B cell (primary cell): Measurements from ENCODE around the gene TPTE2. TPM values are rescaled to one million over a fixed set of nuclear protein-coding genes. Genes with fewer than 3 reads are reported as not detected.

Source experiments
- ATAC-seq: fragments of 200-7000 bp; cut with Tn5 transposase; one replicate; pipeline ENCODE4 v1.10.0; 2021; ENCODE audit warnings: low read depth, mild to moderate bottlenecking, moderate number of reproducible peaks, moderate library complexity
- CTCF ChIA-PET: fragments of 350-600 bp; sonication (Branson Sonifier 250); formaldehyde crosslinking; loops from one replicate; lab custom pipeline; 2021; ENCODE audit warnings: antibody characterized with exemption, inconsistent platforms; lab: Charles Lee
- POLR2A ChIA-PET: fragments of 350-600 bp; sonication (Branson Sonifier 250); formaldehyde crosslinking; loops from one replicate; lab custom pipeline; 2021; ENCODE audit warnings: antibody characterized with exemption; lab: Charles Lee
- DNase-seq: peaks from one replicate; pipeline ENCODE4 v3.0.0; 2013
- H2AFZ ChIP-seq: 2 replicates; pipeline ENCODE4 v1.6.1; 2012; ENCODE audit warnings: mild to moderate bottlenecking, low read depth, low read length; ENCODE audit not compliant: insufficient read depth, poor library complexity, severe bottlenecking
- H3K27ac ChIP-seq, 2 donors: 1 replicate in 1 of 2; 2 replicates in 1 of 2; pipeline ENCODE4 v1.5.1; 2012 to 2013; ENCODE audit warnings: low read length in 2 of 2, mild to moderate bottlenecking in 2 of 2, moderate library complexity in 1 of 2
- H3K27me3 ChIP-seq, 4 experiments: fragments of 200-600 bp in 1 of 4; sonication (generic) in 1 of 4; replicated peaks in 1 of 4; 1 replicate in 2 of 4; 2 replicates in 2 of 4; pipeline versions ENCODE4 v1.6.1 to v1.7.0; 2013 to 2016; ENCODE audit warnings: low read length in 3 of 4, mild to moderate bottlenecking in 2 of 4, mixed read lengths in 1 of 4, moderate library complexity in 1 of 4; ENCODE audit not compliant: insufficient read depth in 4 of 4, control insufficient read depth in 3 of 4; ENCODE audit errors: control extremely low read depth in 1 of 4
- H3K36me3 ChIP-seq, 2 experiments: replicated peaks in 1 of 2; 1 replicate in 1 of 2; 2 replicates in 1 of 2; pipeline versions ENCODE4 v1.6.1 to v1.7.1; 2013; ENCODE audit warnings: low read length in 1 of 2; ENCODE audit not compliant: insufficient read depth in 2 of 2, control insufficient read depth in 1 of 2; ENCODE audit errors: control extremely low read depth in 1 of 2, extremely low read depth in 1 of 2
- H3K4me1 ChIP-seq, 2 donors: fragments of 200-600 bp in 1 of 2; sonication (generic) in 1 of 2; 1 replicate in 1 of 2; 2 replicates in 1 of 2; pipeline versions ENCODE4 v1.5.1 to v1.6.1; 2013 to 2017; ENCODE audit warnings: low read length in 2 of 2; ENCODE audit not compliant: control insufficient read depth in 2 of 2, insufficient read depth in 2 of 2
- H3K4me2 ChIP-seq: replicated peaks from 2 replicates; pipeline ENCODE3; 2012; ENCODE audit warnings: mild to moderate bottlenecking, low read depth, low read length; ENCODE audit not compliant: poor library complexity, severe bottlenecking
- H3K4me3 ChIP-seq, 5 experiments: fragments of 200-600 bp in 1 of 5; sonication (generic) in 1 of 5; 1 replicate in 3 of 5; 2 replicates in 2 of 5; pipeline versions ENCODE4 v1.5.1 to v1.7.0; 2011 to 2016; ENCODE audit warnings: low read length in 4 of 5, mild to moderate bottlenecking in 4 of 5, low read depth in 2 of 5, control low read depth in 1 of 5, moderate library complexity in 1 of 5; ENCODE audit not compliant: insufficient read depth in 1 of 5; ENCODE audit errors: control extremely low read depth in 1 of 5, extremely low read depth in 1 of 5
- H3K79me2 ChIP-seq: fragments of 200-600 bp; sonication (generic); one replicate; pipeline ENCODE4 v1.6.0; 2016; ENCODE audit warnings: low read length; ENCODE audit not compliant: control insufficient read depth, insufficient read depth
- H3K9ac ChIP-seq: fragments of 200-600 bp; sonication (generic); 2 replicates; pipeline ENCODE4 v1.6.1; 2017; ENCODE audit warnings: mild to moderate bottlenecking, low read length, moderate library complexity
- H3K9me3 ChIP-seq, 3 donors: one replicate each; pipeline versions ENCODE4 v1.6.1 to v1.7.1; 2013; ENCODE audit warnings: low read length in 2 of 3; ENCODE audit not compliant: control insufficient read depth in 2 of 3, insufficient read depth in 1 of 3; ENCODE audit errors: control extremely low read depth in 1 of 3
- H4K20me1 ChIP-seq: 2 replicates; pipeline ENCODE4 v1.6.0; 2012; ENCODE audit warnings: mild to moderate bottlenecking, low read length; ENCODE audit not compliant: insufficient read depth, control insufficient read depth, poor library complexity, severe bottlenecking
- H3K27ac Mint-ChIP-seq: one replicate; pipeline ENCODE4 v1.8.0; 2021; ENCODE audit warnings: mixed read lengths
- H3K27me3 Mint-ChIP-seq: one replicate; pipeline ENCODE4 v1.8.0; 2021; ENCODE audit warnings: mixed read lengths
- H3K4me1 Mint-ChIP-seq: one replicate; pipeline ENCODE4 v1.8.0; 2021; ENCODE audit warnings: mixed read lengths
- H3K4me3 Mint-ChIP-seq: one replicate; pipeline ENCODE4 v1.8.0; 2021; ENCODE audit warnings: mixed read lengths
- H3K9me3 Mint-ChIP-seq: one replicate; pipeline ENCODE4 v1.8.0; 2022; ENCODE audit warnings: mixed read lengths; ENCODE audit not compliant: insufficient read depth
- CTCF ChIP-seq: fragments of 200-600 bp; IDR thresholded peaks from one replicate; pipeline ENCODE4 v1.8.0; 2022; ENCODE audit warnings: antibody characterized with exemption, mild to moderate bottlenecking
- EZH2 ChIP-seq: IDR thresholded peaks from 2 replicates; pipeline ENCODE4 v1.6.1; 2012; ENCODE audit warnings: borderline replicate concordance, low read depth, mild to moderate bottlenecking, moderate library complexity, low read length; ENCODE audit not compliant: insufficient read depth, poor library complexity, severe bottlenecking
- WGBS: methylation state at CpG from one replicate; pipeline ENCODE4 v1.1.5; 2013; ENCODE audit warnings: missing lambda C conversion rate; ENCODE audit not compliant: insufficient coverage; 5-methylcytosine and 5-hydroxymethylcytosine counted together
- intact Hi-C: fragments of 100-400 bp; cut with micrococcal nuclease; formaldehyde crosslinking; loops from one replicate; pipeline ENCODE4 v1.10.0; 2022
- polyA plus RNA-seq: library from polyadenylated mRNA; depleted of rRNA; stranded (reverse); fragments of >200 nt; gene quantifications from 2 replicates; pipeline ENCODE4 v1.2.3, GENCODE V29; 2012
- total RNA-seq, 2 donors: library from RNA; stranded (reverse); fragments of 120-200 nt in 1 of 2; gene quantifications; 1 replicate in 1 of 2; 2 replicates in 1 of 2; pipeline versions ENCODE4 v1.2.3 to v1.2.4, GENCODE V29; 2013 to 2022

TPTE2 gene
- total and polyA plus RNA-seq, 2 donors (not counting 1 experiment from before 2014, with no cell fraction given) = not detected

- Histone ChIP-seq H3K27ac (no peak overlapping the region), H3K9me3 (peaks cover 0 to 5% (median 1%) of the 10 kb centered on the region in 3 donors), H3K79me2 (no peaks in the 10 kb centered on the region), H3K9ac (no peak overlapping the region), H3K4me3 (no peak overlapping the region), H4K20me1 (no peaks in the 10 kb centered on the region), H3K27me3 (no peaks in the 10 kb centered on the region), H3K36me3 (no peaks in the 10 kb centered on the region), H3K4me1 (no peaks in the 10 kb centered on the region), H3K4me2 (no peak overlapping the region), H2AFZ (no peak overlapping the region)
- Mint-ChIP-seq H3K4me3 (no peak overlapping the region), H3K4me1 (peaks cover 11% of the 10 kb centered on the region), H3K27me3 (peaks cover 14% of the 10 kb centered on the region), H3K27ac (no peak overlapping the region), H3K9me3 (no peaks in the 10 kb centered on the region)
- DNase-seq (no peak), ATAC-seq (no peak)
- intact Hi-C loops = no loop called here
- TF ChIP-seq EZH2 = no peak
- no peak for TF ChIP-seq CTCF
- 93% methylated on average over 3 of the region's 4 CpGs for WGBS
- ChIA-PET CTCF (no interaction called here), POLR2A (no interaction called here)
Measured at GRCh38 chr13:19572280-19572679, 10.9 kb upstream of the TPTE2 start.

- ChIA-PET CTCF (no interaction called here), POLR2A (no interaction called here)
- DNase-seq = no peak
- intact Hi-C loops = no loop called here
- H3K27ac Mint-ChIP-seq = no peak overlapping the region
- Histone ChIP-seq H3K4me1 (peaks cover 0 to 5% of the 10 kb centered on the region in 2 donors), H3K36me3 (no peaks in the 10 kb centered on the region), H3K4me2 (no peak overlapping the region), H3K9me3 (peaks cover 0 to 10% (median 0%) of the 10 kb centered on the region in 3 donors), H3K79me2 (no peaks in the 10 kb centered on the region), H4K20me1 (no peaks in the 10 kb centered on the region), H2AFZ (no peak overlapping the region), H3K27me3 (no peaks in the 10 kb centered on the region), H3K4me3 (no peak overlapping the region), H3K27ac (no peak overlapping the region), H3K9ac (no peak overlapping the region)
- no peak overlapping the region for H3K4me3 Mint-ChIP-seq
- H3K27me3 Mint-ChIP-seq = peaks cover 10% of the 10 kb centered on the region
- no peak for TF ChIP-seq CTCF
- TF ChIP-seq EZH2 = no peak
- ATAC-seq = no peak
- peaks cover 16% of the 10 kb centered on the region for H3K4me1 Mint-ChIP-seq
- H3K9me3 Mint-ChIP-seq = no peaks in the 10 kb centered on the region
- no CpG with 5 or more reads among the region's 1 CpG for WGBS
Measured at GRCh38 chr13:19567820-19568534, 6.6 kb upstream of the TPTE2 start.
